ENCODE measurements around the gene NCOA4. TPM values are rescaled to one million over a fixed set of nuclear protein-coding genes. Genes with fewer than 3 reads are reported as not detected.

NCOA4 gene
- total RNA-seq, 2 donors from 2014 or later: 157 to 200 TPM

DNA sequence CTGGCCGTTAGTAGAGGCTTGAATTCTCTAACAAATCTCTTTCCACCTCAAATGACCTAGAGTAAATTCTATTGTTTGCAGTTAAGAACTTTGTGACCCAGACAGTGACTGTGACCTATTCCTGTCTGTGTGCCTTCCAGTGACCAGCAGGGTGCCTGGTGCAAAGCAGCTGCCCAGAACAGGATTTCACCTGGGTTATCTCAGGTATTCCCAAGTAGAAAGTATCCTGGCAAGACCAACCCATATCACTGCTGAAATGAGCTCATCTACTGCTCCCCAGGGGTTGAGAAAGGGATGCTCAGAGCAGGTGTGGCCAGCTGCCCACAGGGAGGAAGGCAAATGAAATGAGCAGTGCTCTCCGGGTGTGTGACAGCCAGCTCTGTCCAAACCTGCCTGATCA lies 17.7 kb upstream of the NCOA4 start:
- Histone ChIP-seq H3K9ac (ENCODE audit: extremely low read depth, low read length, poor library complexity, severe bottlenecking) (peak overlapping the region; percentile 35), H3K27ac (ENCODE audit: low read depth, low read length) (no peak overlapping the region), H3K9me3 (ENCODE audit: control insufficient read depth, low read length) (no peaks in the 10 kb centered on the region), H3K27me3 (ENCODE audit: control insufficient read depth, insufficient read depth, low read length, poor library complexity, severe bottlenecking) (no peaks in the 10 kb centered on the region), H3K36me3 (ENCODE audit: control insufficient read depth, insufficient read depth, low read length) (no peaks in the 10 kb centered on the region), H3K4me1 (ENCODE audit: control insufficient read depth, insufficient read depth, low read length) (peaks cover 30% of the 10 kb centered on the region), H3K4me3 (ENCODE audit: low read length) (peak overlapping the region; percentile 28)
- Mint-ChIP-seq H3K36me3 (ENCODE audit: low read depth) (no peaks in the 10 kb centered on the region), H3K27me3 (ENCODE audit: insufficient read depth) (no peaks in the 10 kb centered on the region), H3K4me3 (peak overlapping the region; percentile 4), H3K9me3 (no peaks in the 10 kb centered on the region), H3K4me1 (peaks cover 62% of the 10 kb centered on the region), H3K27ac (peak overlapping the region; percentile 91)
- DNase-seq: peak; percentile 87
- TF ChIP-seq, protein P1, sequence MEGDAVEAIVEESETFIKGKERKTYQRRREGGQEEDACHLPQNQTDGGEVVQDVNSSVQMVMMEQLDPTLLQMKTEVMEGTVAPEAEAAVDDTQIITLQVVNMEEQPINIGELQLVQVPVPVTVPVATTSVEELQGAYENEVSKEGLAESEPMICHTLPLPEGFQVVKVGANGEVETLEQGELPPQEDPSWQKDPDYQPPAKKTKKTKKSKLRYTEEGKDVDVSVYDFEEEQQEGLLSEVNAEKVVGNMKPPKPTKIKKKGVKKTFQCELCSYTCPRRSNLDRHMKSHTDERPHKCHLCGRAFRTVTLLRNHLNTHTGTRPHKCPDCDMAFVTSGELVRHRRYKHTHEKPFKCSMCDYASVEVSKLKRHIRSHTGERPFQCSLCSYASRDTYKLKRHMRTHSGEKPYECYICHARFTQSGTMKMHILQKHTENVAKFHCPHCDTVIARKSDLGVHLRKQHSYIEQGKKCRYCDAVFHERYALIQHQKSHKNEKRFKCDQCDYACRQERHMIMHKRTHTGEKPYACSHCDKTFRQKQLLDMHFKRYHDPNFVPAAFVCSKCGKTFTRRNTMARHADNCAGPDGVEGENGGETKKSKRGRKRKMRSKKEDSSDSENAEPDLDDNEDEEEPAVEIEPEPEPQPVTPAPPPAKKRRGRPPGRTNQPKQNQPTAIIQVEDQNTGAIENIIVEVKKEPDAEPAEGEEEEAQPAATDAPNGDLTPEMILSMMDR (conservative IDR thresholded peaks at IDR 0.05): peak; percentile 56
- WGBS, 2 experiments (ENCODE audit: insufficient coverage in 1 of 2, insufficient read length in 1 of 2): 47 to 86% methylated on average over 1 to 2 of the region's 2 CpGs

DNA sequence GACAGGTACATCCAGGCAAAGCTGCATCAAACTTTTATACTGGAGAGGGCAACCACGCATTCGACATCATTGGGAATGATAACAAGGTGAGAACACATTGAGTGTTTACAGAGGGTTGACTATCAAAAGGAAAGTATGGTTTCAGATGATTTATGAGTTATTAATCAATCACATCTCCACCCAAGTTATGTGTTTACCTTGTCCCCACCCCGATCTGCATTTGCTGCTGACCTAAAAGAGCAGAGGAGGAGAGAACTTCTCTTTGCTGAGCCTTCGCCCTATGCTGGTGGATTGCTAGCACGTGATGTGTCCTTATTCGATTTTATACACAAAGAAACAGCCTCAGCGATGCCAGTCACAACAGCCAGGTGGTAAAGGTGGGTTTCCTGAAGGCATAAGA lies 15.8 kb upstream of the NCOA4 start, which contains the start of gene MSMB:
Gene MSMB, minus strand, starts transcription at position 9 of the 400 bp plus-strand sequence. CDS start 32 bp downstream, outside the sequence.
- TF ChIP-seq, protein P1 (conservative IDR thresholded peaks at IDR 0.05): no peak
- H3K4me3 ChIP-seq (ENCODE audit: low read length): peak within 1 kb of the TSS; percentile 28
- H3K27ac ChIP-seq (ENCODE audit: low read depth, low read length): no peak within 1 kb of the TSS
- H3K27me3 Mint-ChIP-seq (ENCODE audit: insufficient read depth): no peaks in the 10 kb centered on the region
- no peaks in the 10 kb centered on the region for H3K36me3 Mint-ChIP-seq (ENCODE audit: low read depth)
- no peaks in the 10 kb centered on the region for H3K27me3 ChIP-seq (ENCODE audit: control insufficient read depth, insufficient read depth, low read length, poor library complexity, severe bottlenecking)
- no peaks in the 10 kb centered on the region for H3K9me3 Mint-ChIP-seq
- peaks cover 52% of the 10 kb centered on the region for H3K4me1 Mint-ChIP-seq
- H3K9ac ChIP-seq (ENCODE audit: extremely low read depth, low read length, poor library complexity, severe bottlenecking): no peak within 1 kb of the TSS
- peaks cover 16% of the 10 kb centered on the region for H3K4me1 ChIP-seq (ENCODE audit: control insufficient read depth, insufficient read depth, low read length)
- DNase-seq: no peak
- 95% methylated on average over 6 to 7 of the region's 7 CpGs for WGBS, 2 experiments (ENCODE audit: insufficient coverage in 1 of 2, insufficient read length in 1 of 2)
- H3K9me3 ChIP-seq (ENCODE audit: control insufficient read depth, low read length): no peaks in the 10 kb centered on the region
- no peak within 1 kb of the TSS for H3K4me3 Mint-ChIP-seq
- peak within 1 kb of the TSS; percentile 35 for H3K27ac Mint-ChIP-seq
- H3K36me3 ChIP-seq (ENCODE audit: control insufficient read depth, insufficient read depth, low read length): no peaks in the 10 kb centered on the region

DNA sequence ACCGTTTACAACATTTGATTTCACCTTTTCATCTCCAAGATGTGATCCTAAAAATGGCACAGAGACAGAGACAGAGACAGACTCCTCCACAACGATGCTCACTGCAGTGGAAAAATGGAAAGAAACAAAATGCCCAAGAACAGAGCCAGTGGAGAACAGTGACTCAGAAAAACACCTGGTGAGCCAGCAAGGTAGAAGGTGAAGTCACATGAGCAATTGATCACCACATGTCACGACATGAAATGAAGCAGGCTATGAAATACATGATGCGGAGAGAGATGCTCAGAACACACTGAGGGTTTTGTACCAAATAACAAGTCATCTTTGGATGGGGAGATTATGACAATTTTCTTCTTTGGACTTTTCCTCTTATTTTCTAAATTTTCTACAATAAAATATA lies 12.1 kb upstream of the NCOA4 start:
- no peak overlapping the region for H3K9ac ChIP-seq (ENCODE audit: extremely low read depth, low read length, poor library complexity, severe bottlenecking)
- no peak for DNase-seq
- TF ChIP-seq, protein P1 (conservative IDR thresholded peaks at IDR 0.05): no peak
- no peak overlapping the region for H3K27ac ChIP-seq (ENCODE audit: low read depth, low read length)
- 87% methylated on average over 4 of the region's 4 CpGs for WGBS, 2 experiments (ENCODE audit: insufficient coverage in 1 of 2, insufficient read length in 1 of 2)
- Mint-ChIP-seq H3K4me1 (peaks cover 37% of the 10 kb centered on the region), H3K4me3 (no peak overlapping the region), H3K9me3 (no peaks in the 10 kb centered on the region), H3K27ac (no peak overlapping the region), H3K27me3 (ENCODE audit: insufficient read depth) (no peaks in the 10 kb centered on the region), H3K36me3 (ENCODE audit: low read depth) (no peaks in the 10 kb centered on the region)
- H3K36me3 ChIP-seq (ENCODE audit: control insufficient read depth, insufficient read depth, low read length): no peaks in the 10 kb centered on the region
- H3K4me3 ChIP-seq (ENCODE audit: low read length): no peak overlapping the region
- no peaks in the 10 kb centered on the region for H3K27me3 ChIP-seq (ENCODE audit: control insufficient read depth, insufficient read depth, low read length, poor library complexity, severe bottlenecking)
- H3K9me3 ChIP-seq (ENCODE audit: control insufficient read depth, low read length): no peaks in the 10 kb centered on the region
- peaks cover 8% of the 10 kb centered on the region for H3K4me1 ChIP-seq (ENCODE audit: control insufficient read depth, insufficient read depth, low read length)

Data from endodermal cell (in vitro differentiated cells).